Right atrium auricular region (tissue), 2 donors: ENCODE results near the gene GSG1L2. TPM values are rescaled to one million over a fixed set of nuclear protein-coding genes. Genes with fewer than 3 reads are reported as not detected.

Experiments
- DNase-seq: peaks from one replicate; pipeline ENCODE4 v3.0.0-alpha.2; 2019; ENCODE audit warnings: low spot score
- H3K27ac ChIP-seq, 2 donors: fragments of 200-600 bp; sonication (generic); 1 replicate in 1 of 2; 2 replicates in 1 of 2; pipeline ENCODE4 v1.5.1; 2016 to 2019
- H3K27me3 ChIP-seq, 2 donors: fragments of 200-600 bp; sonication (generic); one replicate each; pipeline versions ENCODE4 v1.5.1 to v1.6.0; 2017 to 2019
- H3K36me3 ChIP-seq: fragments of 200-600 bp; sonication (generic); one replicate; pipeline ENCODE4 v1.5.1; 2016
- H3K4me1 ChIP-seq, 2 donors: fragments of 200-600 bp; sonication (generic); one replicate each; pipeline versions ENCODE4 v1.5.1 to v1.6.0; 2017 to 2019
- H3K4me3 ChIP-seq, 2 donors: fragments of 200-600 bp; sonication (generic); 1 replicate in 1 of 2; 2 replicates in 1 of 2; pipeline ENCODE4 v1.5.1; 2017 to 2019; ENCODE audit warnings: mild to moderate bottlenecking in 1 of 2, moderate library complexity in 1 of 2
- H3K9me3 ChIP-seq, 2 donors: fragments of 200-600 bp; sonication (generic); one replicate each; pipeline ENCODE4 v1.5.1; 2019
- total RNA-seq, 2 donors: library from RNA; depleted of rRNA; stranded (reverse); fragments of >200 nt; gene quantifications; one replicate each; pipeline ENCODE4 v1.1.0, GENCODE V29; 2016
- TF ChIP-seq, protein P1 (sequence below), 2 donors: fragments of 200-600 bp; sonication (generic); IDR thresholded peaks; one replicate each; pipeline ENCODE4 v1.5.1; 2019; ENCODE audit warnings: antibody characterized with exemption in 2 of 2

GSG1L2 gene
- total RNA-seq, 2 donors from 2014 or later: not detected

DNA sequence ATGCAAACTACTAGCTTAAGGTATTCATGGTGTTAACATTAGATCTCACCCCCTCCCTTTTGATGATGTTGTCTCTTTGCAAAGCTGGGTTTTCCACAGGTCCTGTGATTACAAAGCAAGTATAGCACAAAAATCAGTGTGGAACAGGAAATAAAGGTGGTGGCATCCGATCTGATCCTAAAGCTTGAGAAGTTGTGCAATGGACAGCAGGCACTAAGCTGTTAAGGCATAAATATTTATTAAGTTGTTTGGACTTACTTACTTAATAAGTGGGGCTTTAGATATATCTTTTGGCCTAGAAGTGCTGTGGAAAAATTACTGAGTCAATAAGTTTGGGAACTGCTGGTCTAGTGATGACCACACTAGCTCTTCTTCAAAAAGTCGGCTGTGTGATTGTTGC lies 8.8 kb upstream of the GSG1L2 start:
- Histone ChIP-seq H3K36me3 (no peaks in the 10 kb centered on the region), H3K4me1 (peaks cover 0 to 6% of the 10 kb centered on the region in 2 donors), H3K4me3 (no peak overlapping the region), H3K9me3 (no peaks in the 10 kb centered on the region), H3K27me3 (no peaks in the 10 kb centered on the region), H3K27ac (no peak overlapping the region)
- TF ChIP-seq, protein P1, sequence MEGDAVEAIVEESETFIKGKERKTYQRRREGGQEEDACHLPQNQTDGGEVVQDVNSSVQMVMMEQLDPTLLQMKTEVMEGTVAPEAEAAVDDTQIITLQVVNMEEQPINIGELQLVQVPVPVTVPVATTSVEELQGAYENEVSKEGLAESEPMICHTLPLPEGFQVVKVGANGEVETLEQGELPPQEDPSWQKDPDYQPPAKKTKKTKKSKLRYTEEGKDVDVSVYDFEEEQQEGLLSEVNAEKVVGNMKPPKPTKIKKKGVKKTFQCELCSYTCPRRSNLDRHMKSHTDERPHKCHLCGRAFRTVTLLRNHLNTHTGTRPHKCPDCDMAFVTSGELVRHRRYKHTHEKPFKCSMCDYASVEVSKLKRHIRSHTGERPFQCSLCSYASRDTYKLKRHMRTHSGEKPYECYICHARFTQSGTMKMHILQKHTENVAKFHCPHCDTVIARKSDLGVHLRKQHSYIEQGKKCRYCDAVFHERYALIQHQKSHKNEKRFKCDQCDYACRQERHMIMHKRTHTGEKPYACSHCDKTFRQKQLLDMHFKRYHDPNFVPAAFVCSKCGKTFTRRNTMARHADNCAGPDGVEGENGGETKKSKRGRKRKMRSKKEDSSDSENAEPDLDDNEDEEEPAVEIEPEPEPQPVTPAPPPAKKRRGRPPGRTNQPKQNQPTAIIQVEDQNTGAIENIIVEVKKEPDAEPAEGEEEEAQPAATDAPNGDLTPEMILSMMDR (IDR thresholded peaks at IDR 0.05): no peak
- no peak for DNase-seq

DNA sequence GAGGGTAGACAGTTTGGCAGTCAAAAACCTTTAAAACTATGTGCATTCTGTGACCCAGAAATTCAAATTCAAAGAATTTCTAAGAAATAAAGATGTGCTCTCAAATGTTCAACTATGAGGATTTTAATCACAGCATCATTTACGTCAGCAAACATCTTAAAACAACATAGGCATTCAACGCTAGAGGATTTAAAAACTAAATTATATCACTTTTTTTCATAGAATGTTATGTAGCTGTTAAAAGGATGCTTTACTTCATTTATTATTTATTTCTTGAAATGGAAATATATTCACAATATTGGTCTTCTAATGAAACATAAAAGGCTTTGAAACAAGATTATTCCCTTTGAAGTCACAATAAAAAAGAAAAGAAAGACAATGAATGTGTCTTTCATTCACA lies 7.5 kb upstream of the GSG1L2 start:
- Histone ChIP-seq H3K9me3 (no peaks in the 10 kb centered on the region), H3K27ac (no peak overlapping the region), H3K36me3 (no peaks in the 10 kb centered on the region), H3K27me3 (no peaks in the 10 kb centered on the region), H3K4me1 (peaks cover 0 to 6% of the 10 kb centered on the region in 2 donors), H3K4me3 (no peak overlapping the region)
- DNase-seq: no peak
- TF ChIP-seq, protein P1 (IDR thresholded peaks at IDR 0.05): no peak

DNA sequence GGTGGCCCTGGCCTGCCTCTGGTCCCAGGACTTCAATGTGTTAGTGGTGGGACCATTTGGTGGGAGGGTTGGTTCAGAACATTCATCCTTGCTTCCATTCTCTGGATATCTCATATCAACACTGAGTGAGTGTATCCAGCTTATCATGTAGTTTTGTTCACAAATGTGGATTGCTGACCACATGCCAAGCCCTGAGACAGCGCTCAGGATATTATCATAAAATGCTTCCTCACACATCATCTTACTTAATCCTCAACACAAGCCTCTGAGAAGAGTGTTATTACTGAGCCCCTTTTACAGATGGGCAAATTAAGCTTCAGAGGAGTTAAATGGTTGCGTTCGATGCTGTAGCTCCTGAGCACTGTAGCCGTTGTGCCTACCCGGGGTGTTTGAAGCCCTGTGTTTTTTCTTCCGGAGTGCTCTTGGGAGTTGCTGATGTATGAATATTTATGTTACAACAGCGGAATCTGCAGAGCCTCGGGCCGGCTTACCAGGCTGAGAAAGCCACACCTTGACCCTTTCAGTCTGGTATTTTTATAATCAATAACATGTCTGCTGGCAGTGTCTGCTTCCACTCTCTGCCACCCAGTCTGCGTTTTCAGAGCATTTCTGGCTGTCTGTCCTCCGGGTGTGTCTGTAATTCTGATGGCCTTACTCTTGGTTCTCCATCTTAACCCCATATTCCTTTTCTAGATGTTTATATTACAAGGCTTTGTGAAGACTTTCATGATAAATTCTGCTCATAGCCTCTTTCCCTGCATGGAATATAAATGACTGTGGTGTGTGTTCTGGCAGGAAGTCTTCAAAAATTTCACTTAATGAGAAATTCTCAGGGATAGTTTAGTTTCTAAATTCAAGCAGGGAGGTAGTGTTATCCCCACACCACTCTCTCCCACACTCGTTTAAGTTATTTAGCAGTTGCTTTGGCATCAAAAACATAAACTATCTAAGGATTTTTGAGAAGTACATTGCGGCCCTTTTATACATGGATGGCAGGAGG lies 6.7 kb upstream of the GSG1L2 start:
- no peaks in the 10 kb centered on the region for H3K9me3 ChIP-seq
- TF ChIP-seq, protein P1 (IDR thresholded peaks at IDR 0.05): no peak
- no peaks in the 10 kb centered on the region for H3K36me3 ChIP-seq
- H3K27me3 ChIP-seq: no peaks in the 10 kb centered on the region
- H3K4me3 ChIP-seq: no peak overlapping the region
- DNase-seq: no peak
- H3K27ac ChIP-seq: no peak overlapping the region
- H3K4me1 ChIP-seq: peaks cover 0 to 6% of the 10 kb centered on the region in 2 donors

DNA sequence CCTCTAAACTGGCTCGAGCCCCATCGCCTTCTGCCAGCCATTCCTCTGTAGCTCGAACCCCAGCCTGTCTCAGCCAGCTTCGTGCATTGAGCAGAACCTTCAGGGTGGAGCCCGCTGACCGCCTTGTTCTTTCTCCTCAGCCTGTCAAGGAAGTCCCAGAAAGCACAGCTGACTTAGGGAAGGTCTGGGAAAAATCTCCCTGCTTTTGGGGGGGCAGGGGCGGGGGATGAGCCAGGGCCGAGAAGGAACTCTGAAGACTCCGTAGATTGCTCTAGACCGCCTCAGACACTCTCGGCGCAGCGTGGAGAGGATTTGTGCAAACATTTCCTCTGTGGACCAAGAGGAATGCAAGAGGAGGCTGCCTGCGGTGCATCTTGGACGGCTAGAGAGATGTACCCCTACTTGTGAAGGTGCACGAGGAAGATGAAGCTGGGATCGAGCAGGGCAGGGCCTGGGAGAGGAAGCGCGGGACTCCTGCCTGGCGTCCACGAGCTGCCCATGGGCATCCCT lies 3.8 kb upstream of the GSG1L2 start, which contains the start of gene GLP2R:
GLP2R (plus strand) TSS at position 284 of the 510 bp plus-strand sequence; CDS start at position 424, 140 bp downstream.
- Histone ChIP-seq H3K9me3 (no peaks in the 10 kb centered on the region), H3K4me3 (no peak within 1 kb of the TSS), H3K4me1 (peaks cover 0 to 6% of the 10 kb centered on the region in 2 donors), H3K27ac (no peak within 1 kb of the TSS), H3K36me3 (no peaks in the 10 kb centered on the region), H3K27me3 (no peaks in the 10 kb centered on the region)
- no peak for DNase-seq
- TF ChIP-seq, protein P1 (IDR thresholded peaks at IDR 0.05): no peak

DNA sequence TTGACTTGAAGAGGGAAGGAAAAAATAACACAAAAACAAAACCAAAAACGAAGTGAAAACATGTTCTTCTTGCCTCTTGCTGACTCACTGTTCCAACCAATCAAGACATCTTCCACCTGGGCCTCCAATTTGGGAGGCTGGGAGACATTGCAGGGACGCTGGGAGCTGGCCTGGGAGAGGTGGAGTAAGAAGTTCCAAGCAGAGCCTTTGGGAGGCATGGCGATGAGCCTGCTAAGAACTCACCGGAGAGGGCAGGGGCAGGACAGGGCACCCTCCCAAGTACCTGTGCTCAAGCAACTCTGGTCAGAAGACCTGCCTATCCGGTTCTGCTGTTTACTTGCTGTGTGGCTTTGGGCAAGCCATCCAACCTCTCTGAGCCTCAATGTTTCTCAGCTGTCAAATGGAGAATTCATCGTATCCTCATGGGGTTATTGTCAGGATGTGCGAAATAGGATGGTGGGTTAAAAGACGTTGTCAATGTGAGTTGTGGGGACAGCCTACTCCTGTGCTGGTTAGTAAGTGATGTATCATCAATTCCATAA lies 3.0 kb upstream of the GSG1L2 start:
- H3K4me3 ChIP-seq: no peak overlapping the region
- H3K27ac ChIP-seq: no peak overlapping the region
- TF ChIP-seq, protein P1 (IDR thresholded peaks at IDR 0.05): no peak
- H3K36me3 ChIP-seq: no peaks in the 10 kb centered on the region
- no peaks in the 10 kb centered on the region for H3K27me3 ChIP-seq
- no peaks in the 10 kb centered on the region for H3K9me3 ChIP-seq
- peaks cover 0 to 6% of the 10 kb centered on the region in 2 donors for H3K4me1 ChIP-seq
- DNase-seq: no peak
